Measurements from ENCODE around the gene MAP3K2.

- TF ChIP-seq CTCF (conservative IDR thresholded peaks at IDR 0.05; ENCODE audit: low read depth, low read length) (no peak), EZH2 (IDR thresholded peaks at IDR 0.05; ENCODE audit: low read length, unreplicated experiment) (no peak)
Observed at GRCh38 chr2:127388423-127389164, 819 bp upstream of the MAP3K2 start.

Measured in PC-3 (cell line).